Spleen (tissue), 11 donors: ENCODE results near the gene MUC20. TPM values are rescaled to one million over a fixed set of nuclear protein-coding genes. Genes with fewer than 3 reads are reported as not detected.

Experiments
- DNase-seq: peaks from one replicate; pipeline ENCODE4 v3.0.0-alpha.2; 2020
- H3K27ac ChIP-seq, 8 donors: fragments of 200-600 bp; sonication (generic) in 7 of 8; 1 replicate in 4 of 8; 2 replicates in 4 of 8; pipeline versions ENCODE4 v1.5.0 to v1.8.0; 2016 to 2021; ENCODE audit warnings: inconsistent platforms in 4 of 8, mild to moderate bottlenecking in 4 of 8, moderate library complexity in 1 of 8
- H3K27me3 ChIP-seq, 7 donors: fragments of 200-600 bp; sonication (generic) in 6 of 7; replicated peaks in 1 of 7; 1 replicate in 4 of 7; 2 replicates in 3 of 7; pipeline versions ENCODE4 v1.5.0 to v1.8.0; 2016 to 2021; ENCODE audit warnings: inconsistent platforms in 3 of 7, mild to moderate bottlenecking in 1 of 7
- H3K36me3 ChIP-seq, 6 donors: fragments of 200-600 bp; sonication (generic) in 5 of 6; 1 replicate in 4 of 6; 2 replicates in 2 of 6; pipeline versions ENCODE4 v1.5.0 to v1.8.0; 2016 to 2021; ENCODE audit warnings: inconsistent platforms in 2 of 6
- H3K4me1 ChIP-seq, 6 donors: fragments of 200-600 bp; sonication (generic) in 5 of 6; 1 replicate in 3 of 6; 2 replicates in 3 of 6; pipeline versions ENCODE4 v1.5.0 to v1.8.0; 2016 to 2021; ENCODE audit warnings: inconsistent platforms in 3 of 6
- H3K4me3 ChIP-seq, 8 donors: fragments of 200-600 bp; sonication (generic) in 7 of 8; 1 replicate in 4 of 8; 2 replicates in 4 of 8; pipeline versions ENCODE4 v1.5.0 to v1.8.0; 2016 to 2021; ENCODE audit warnings: inconsistent platforms in 4 of 8, mild to moderate bottlenecking in 4 of 8, moderate library complexity in 2 of 8
- H3K9me3 ChIP-seq, 8 donors: fragments of 200-600 bp; sonication (generic) in 7 of 8; 1 replicate in 4 of 8; 2 replicates in 4 of 8; pipeline versions ENCODE4 v1.5.0 to v1.8.0; 2016 to 2021; ENCODE audit warnings: inconsistent platforms in 4 of 8
- POLR2A ChIP-seq, 3 donors: fragments of 450-650 bp; IDR thresholded peaks; one replicate each; pipeline ENCODE4 v1.5.1; 2017; ENCODE audit warnings: antibody characterized with exemption in 3 of 3, mild to moderate bottlenecking in 1 of 3
- POLR2AphosphoS5 ChIP-seq, 3 donors: sonication (generic); formaldehyde crosslinking; IDR thresholded peaks; one replicate each; pipeline ENCODE4 v1.5.1; 2017; ENCODE audit warnings: antibody characterized with exemption in 3 of 3
- WGBS, 5 donors: extraction: QIAGEN DNeasy Blood & Tissue Kit in 3 of 5; methylation state at CpG; one replicate each; pipeline versions ENCODE4 v1.1.5 to v1.1.7; 2013 to 2018; 5-methylcytosine and 5-hydroxymethylcytosine counted together
- intact Hi-C: fragments of 100-400 bp; cut with DNase I; formaldehyde crosslinking; loops from one replicate; pipeline ENCODE4 v1.15.0; 2023; ENCODE audit warnings: low total_unique reads
- polyA plus RNA-seq, 3 donors: library from polyadenylated mRNA; stranded (reverse); fragments of 200-250 nt; gene quantifications; one replicate each; pipeline ENCODE4 v1.2.1, GENCODE V29; 2013
- total RNA-seq, 7 donors: library from RNA; depleted of rRNA in 3 of 7; stranded (reverse); fragments of >200 nt in 3 of 7; fragmentation: NEBNext Ultra II Directional in 4 of 7; extraction: Animal tissue kit (Norgen Biotek cat#: 25700) in 4 of 7; gene quantifications; one replicate each; pipeline versions ENCODE4 v1.1.0 to v1.2.1, GENCODE V29; 2016 to 2021
- TF ChIP-seq, protein P1 (sequence below), 11 experiments: fragments of 200-600 bp in 7 of 11; fragments of 450-650 bp in 4 of 11; sonication (generic) in 4 of 11; IDR thresholded peaks in 8 of 11; conservative IDR thresholded peaks in 3 of 11; 1 replicate in 7 of 11; 2 replicates in 4 of 11; pipeline versions ENCODE4 v1.4.0 to v1.8.0; 2016 to 2021; ENCODE audit warnings: antibody characterized with exemption in 11 of 11, inconsistent platforms in 4 of 11, mild to moderate bottlenecking in 1 of 11
- donor health status: healthy with polysubstance abuse.
- donor health status: DM: no; HTN: no; CAD: no; lungs with moderate emphysema.
- donor health status: DM: no; HTN: no; CAD: no.
- donor health status: Bipolar disorder and iron deficiency.
- donor health status: healthy.
- donor health status: DM: no; HTN: no; CAD: no.
- donor health status: DM: yes; HTN: yes; CAD: no.

Gene MUC20
- total and polyA plus RNA-seq, 10 donors = 0.38 to 13.6 (median 3.2) TPM

DNA sequence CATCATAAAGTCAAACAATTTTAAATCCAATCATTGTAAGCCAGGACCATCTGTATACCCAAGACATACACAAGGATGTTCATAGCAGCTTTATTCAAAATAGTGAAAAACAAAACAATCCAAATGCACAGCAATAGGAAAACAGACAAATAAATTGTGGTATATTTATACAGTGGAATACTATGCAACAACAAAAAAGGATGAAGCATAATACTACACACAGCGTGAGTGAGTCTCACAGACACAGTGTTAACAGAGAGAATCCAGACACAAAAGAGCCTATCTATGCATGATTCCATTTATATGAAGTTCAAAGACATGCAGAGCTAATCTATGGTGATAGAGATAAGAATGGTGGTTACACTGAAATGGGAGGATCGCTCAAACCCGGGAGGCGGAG lies 5.6 kb upstream of the MUC20 start:
- TF ChIP-seq, protein P1, sequence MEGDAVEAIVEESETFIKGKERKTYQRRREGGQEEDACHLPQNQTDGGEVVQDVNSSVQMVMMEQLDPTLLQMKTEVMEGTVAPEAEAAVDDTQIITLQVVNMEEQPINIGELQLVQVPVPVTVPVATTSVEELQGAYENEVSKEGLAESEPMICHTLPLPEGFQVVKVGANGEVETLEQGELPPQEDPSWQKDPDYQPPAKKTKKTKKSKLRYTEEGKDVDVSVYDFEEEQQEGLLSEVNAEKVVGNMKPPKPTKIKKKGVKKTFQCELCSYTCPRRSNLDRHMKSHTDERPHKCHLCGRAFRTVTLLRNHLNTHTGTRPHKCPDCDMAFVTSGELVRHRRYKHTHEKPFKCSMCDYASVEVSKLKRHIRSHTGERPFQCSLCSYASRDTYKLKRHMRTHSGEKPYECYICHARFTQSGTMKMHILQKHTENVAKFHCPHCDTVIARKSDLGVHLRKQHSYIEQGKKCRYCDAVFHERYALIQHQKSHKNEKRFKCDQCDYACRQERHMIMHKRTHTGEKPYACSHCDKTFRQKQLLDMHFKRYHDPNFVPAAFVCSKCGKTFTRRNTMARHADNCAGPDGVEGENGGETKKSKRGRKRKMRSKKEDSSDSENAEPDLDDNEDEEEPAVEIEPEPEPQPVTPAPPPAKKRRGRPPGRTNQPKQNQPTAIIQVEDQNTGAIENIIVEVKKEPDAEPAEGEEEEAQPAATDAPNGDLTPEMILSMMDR (IDR thresholded peaks at IDR 0.05 in 8 of 11, conservative IDR thresholded peaks at IDR 0.05 in 3 of 11) = no peak
- TF ChIP-seq POLR2A (IDR thresholded peaks at IDR 0.05) = no peak
- TF ChIP-seq POLR2AphosphoS5 (IDR thresholded peaks at IDR 0.05) = no peak
- H3K4me3 ChIP-seq = no peak overlapping the region
- peaks cover 0 to 4% (median 0%) of the 10 kb centered on the region in 7 donors for H3K27me3 ChIP-seq
- 66 to 71% (median 68%) methylated on average over 4 of the region's 4 CpGs for WGBS, 5 donors
- intact Hi-C loops = no loop called here
- peaks cover 0 to 40% (median 17%) of the 10 kb centered on the region in 6 donors for H3K36me3 ChIP-seq
- H3K4me1 ChIP-seq = no peaks in the 10 kb centered on the region
- no peaks in the 10 kb centered on the region for H3K9me3 ChIP-seq
- H3K27ac ChIP-seq = no peak overlapping the region
- no peak for DNase-seq

DNA sequence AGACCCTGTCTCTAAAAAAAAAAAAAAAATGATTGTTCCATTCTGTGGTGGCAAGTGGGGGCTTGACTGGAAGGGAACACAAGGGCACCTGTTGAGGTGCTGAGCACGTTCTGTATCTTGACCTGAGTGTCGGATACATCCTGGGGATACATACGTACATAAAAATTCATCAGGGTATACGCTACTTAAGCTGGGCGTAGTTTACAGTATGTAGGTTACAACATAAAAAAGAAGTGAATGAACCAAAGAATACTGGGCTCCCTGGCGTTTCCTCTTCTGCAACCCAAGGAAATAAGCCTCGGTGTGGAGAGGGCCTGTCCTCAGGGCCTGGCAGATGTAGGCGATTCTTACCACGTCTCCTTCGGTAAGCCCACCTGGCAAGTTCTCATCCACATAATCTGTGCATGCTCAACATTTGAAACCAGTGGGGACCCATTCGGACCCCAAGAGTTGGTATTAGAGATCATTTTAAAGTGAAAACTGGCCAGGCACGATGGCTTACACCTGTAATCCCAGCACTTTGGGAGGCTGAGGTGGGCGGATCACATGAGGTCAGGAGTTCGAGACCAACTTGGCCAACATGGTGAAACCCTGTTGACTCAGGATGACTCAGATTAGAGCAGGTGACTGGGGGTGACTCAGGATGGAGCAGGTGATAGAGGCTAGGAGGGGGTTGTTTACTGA lies 5.1 kb upstream of the MUC20 start:
- no peak overlapping the region for H3K27ac ChIP-seq
- WGBS, 5 donors = 79 to 82% (median 80%) methylated on average over 14 of the region's 14 CpGs
- TF ChIP-seq, protein P1 (IDR thresholded peaks at IDR 0.05 in 8 of 11, conservative IDR thresholded peaks at IDR 0.05 in 3 of 11) = no peak
- no peak for TF ChIP-seq POLR2AphosphoS5 (IDR thresholded peaks at IDR 0.05)
- no peak for TF ChIP-seq POLR2A (IDR thresholded peaks at IDR 0.05)
- DNase-seq = no peak
- H3K36me3 ChIP-seq = peaks cover 0 to 35% (median 17%) of the 10 kb centered on the region in 6 donors
- H3K4me1 ChIP-seq = no peaks in the 10 kb centered on the region
- intact Hi-C loops = no loop called here
- H3K27me3 ChIP-seq = peaks cover 0 to 4% (median 0%) of the 10 kb centered on the region in 7 donors
- H3K4me3 ChIP-seq = no peak overlapping the region
- no peaks in the 10 kb centered on the region for H3K9me3 ChIP-seq

DNA sequence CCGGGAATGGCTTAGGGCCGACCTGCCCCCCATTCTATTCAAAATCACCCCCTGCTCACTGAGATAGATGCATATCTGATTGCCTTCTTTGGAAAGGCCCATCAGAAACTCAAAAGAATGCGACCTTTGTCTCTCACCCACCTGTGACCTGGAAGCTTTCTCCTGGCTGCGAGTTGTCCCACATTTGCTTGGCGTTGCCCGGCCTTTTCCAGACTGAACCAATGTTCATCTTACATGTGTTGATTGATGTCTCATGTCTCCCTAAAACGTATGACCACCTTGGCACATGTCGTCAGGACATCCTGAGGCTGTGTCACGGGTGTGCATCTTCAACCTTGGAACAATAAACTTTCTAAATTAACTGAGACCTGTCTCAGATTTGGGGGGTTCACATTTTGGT lies 3.4 kb upstream of the MUC20 start:
- no peak for DNase-seq
- Histone ChIP-seq H3K27ac (no peak overlapping the region), H3K36me3 (peaks cover 0 to 21% (median 11%) of the 10 kb centered on the region in 6 donors), H3K27me3 (peaks cover 0 to 4% (median 0%) of the 10 kb centered on the region in 7 donors), H3K4me3 (no peak overlapping the region), H3K4me1 (no peaks in the 10 kb centered on the region), H3K9me3 (no peaks in the 10 kb centered on the region)
- 77 to 84% (median 81%) methylated on average over 9 of the region's 9 CpGs for WGBS, 5 donors
- intact Hi-C loops = no loop called here
- TF ChIP-seq, protein P1 (IDR thresholded peaks at IDR 0.05 in 8 of 11, conservative IDR thresholded peaks at IDR 0.05 in 3 of 11) = no peak
- TF ChIP-seq POLR2AphosphoS5 (IDR thresholded peaks at IDR 0.05) (no peak), POLR2A (IDR thresholded peaks at IDR 0.05) (no peak)

DNA sequence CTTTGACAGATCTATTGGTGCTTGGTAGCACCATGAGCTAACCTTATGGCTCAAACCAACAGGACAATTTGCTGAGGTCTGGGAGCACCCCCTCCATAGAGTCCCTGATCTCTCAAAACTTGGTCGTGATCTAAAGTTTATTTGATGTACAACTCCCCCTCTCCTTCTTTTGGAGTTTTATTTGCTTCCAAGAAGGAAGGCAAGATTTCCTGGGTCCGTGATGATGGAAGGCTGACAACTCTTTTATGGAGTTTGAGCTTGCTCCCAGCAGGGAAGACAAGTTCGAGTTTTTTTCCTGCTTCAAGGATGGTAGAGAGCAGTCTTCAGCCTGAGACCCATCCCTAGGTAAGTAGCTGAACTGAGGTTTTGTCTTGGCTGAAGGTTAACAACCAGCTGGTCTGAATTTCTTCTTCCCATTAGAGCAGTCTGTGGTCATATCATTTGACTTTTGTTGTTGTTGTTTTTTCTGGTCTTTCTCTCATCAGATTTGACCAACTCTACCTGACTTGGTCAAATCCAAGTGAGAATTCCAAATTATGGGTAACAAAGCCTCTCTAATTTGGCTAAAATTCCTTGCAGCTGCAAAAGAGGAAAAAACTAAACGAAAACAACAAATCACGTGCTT lies 2.8 kb upstream of the MUC20 start:
- Histone ChIP-seq H3K36me3 (peaks cover 0 to 20% (median 11%) of the 10 kb centered on the region in 6 donors), H3K27ac (no peak overlapping the region), H3K27me3 (peaks cover 0 to 4% (median 0%) of the 10 kb centered on the region in 7 donors), H3K4me3 (no peak overlapping the region), H3K4me1 (no peaks in the 10 kb centered on the region), H3K9me3 (no peaks in the 10 kb centered on the region)
- DNase-seq = no peak
- 64 to 69% (median 67%) methylated on average over 5 of the region's 5 CpGs for WGBS, 5 donors
- no peak for TF ChIP-seq POLR2AphosphoS5 (IDR thresholded peaks at IDR 0.05)
- no peak for TF ChIP-seq POLR2A (IDR thresholded peaks at IDR 0.05)
- TF ChIP-seq, protein P1 (IDR thresholded peaks at IDR 0.05 in 8 of 11, conservative IDR thresholded peaks at IDR 0.05 in 3 of 11) = no peak
- intact Hi-C loops = no loop called here
